B cell (primary cell): Measurements from ENCODE around the gene IL31RA. TPM values are rescaled to one million over a fixed set of nuclear protein-coding genes. Genes with fewer than 3 reads are reported as not detected.

Experiments used
- ATAC-seq: fragments of 200-7000 bp; cut with Tn5 transposase; one replicate; pipeline ENCODE4 v1.10.0; 2021; ENCODE audit warnings: low read depth, mild to moderate bottlenecking, moderate number of reproducible peaks, moderate library complexity
- CTCF ChIA-PET: fragments of 350-600 bp; sonication (Branson Sonifier 250); formaldehyde crosslinking; loops from one replicate; lab custom pipeline; 2021; ENCODE audit warnings: antibody characterized with exemption, inconsistent platforms; lab: Charles Lee
- POLR2A ChIA-PET: fragments of 350-600 bp; sonication (Branson Sonifier 250); formaldehyde crosslinking; loops from one replicate; lab custom pipeline; 2021; ENCODE audit warnings: antibody characterized with exemption; lab: Charles Lee
- DNase-seq: peaks from one replicate; pipeline ENCODE4 v3.0.0; 2013
- H2AFZ ChIP-seq: 2 replicates; pipeline ENCODE4 v1.6.1; 2012; ENCODE audit warnings: mild to moderate bottlenecking, low read depth, low read length; ENCODE audit not compliant: insufficient read depth, poor library complexity, severe bottlenecking
- H3K27ac ChIP-seq, 2 donors: 1 replicate in 1 of 2; 2 replicates in 1 of 2; pipeline ENCODE4 v1.5.1; 2012 to 2013; ENCODE audit warnings: low read length in 2 of 2, mild to moderate bottlenecking in 2 of 2, moderate library complexity in 1 of 2
- H3K27me3 ChIP-seq, 4 experiments: fragments of 200-600 bp in 1 of 4; sonication (generic) in 1 of 4; replicated peaks in 1 of 4; 1 replicate in 2 of 4; 2 replicates in 2 of 4; pipeline versions ENCODE4 v1.6.1 to v1.7.0; 2013 to 2016; ENCODE audit warnings: low read length in 3 of 4, mild to moderate bottlenecking in 2 of 4, mixed read lengths in 1 of 4, moderate library complexity in 1 of 4; ENCODE audit not compliant: insufficient read depth in 4 of 4, control insufficient read depth in 3 of 4; ENCODE audit errors: control extremely low read depth in 1 of 4
- H3K36me3 ChIP-seq, 2 experiments: replicated peaks in 1 of 2; 1 replicate in 1 of 2; 2 replicates in 1 of 2; pipeline versions ENCODE4 v1.6.1 to v1.7.1; 2013; ENCODE audit warnings: low read length in 1 of 2; ENCODE audit not compliant: insufficient read depth in 2 of 2, control insufficient read depth in 1 of 2; ENCODE audit errors: control extremely low read depth in 1 of 2, extremely low read depth in 1 of 2
- H3K4me1 ChIP-seq, 2 donors: fragments of 200-600 bp in 1 of 2; sonication (generic) in 1 of 2; 1 replicate in 1 of 2; 2 replicates in 1 of 2; pipeline versions ENCODE4 v1.5.1 to v1.6.1; 2013 to 2017; ENCODE audit warnings: low read length in 2 of 2; ENCODE audit not compliant: control insufficient read depth in 2 of 2, insufficient read depth in 2 of 2
- H3K4me2 ChIP-seq: replicated peaks from 2 replicates; pipeline ENCODE3; 2012; ENCODE audit warnings: mild to moderate bottlenecking, low read depth, low read length; ENCODE audit not compliant: poor library complexity, severe bottlenecking
- H3K4me3 ChIP-seq, 5 experiments: fragments of 200-600 bp in 1 of 5; sonication (generic) in 1 of 5; 1 replicate in 3 of 5; 2 replicates in 2 of 5; pipeline versions ENCODE4 v1.5.1 to v1.7.0; 2011 to 2016; ENCODE audit warnings: low read length in 4 of 5, mild to moderate bottlenecking in 4 of 5, low read depth in 2 of 5, control low read depth in 1 of 5, moderate library complexity in 1 of 5; ENCODE audit not compliant: insufficient read depth in 1 of 5; ENCODE audit errors: control extremely low read depth in 1 of 5, extremely low read depth in 1 of 5
- H3K79me2 ChIP-seq: fragments of 200-600 bp; sonication (generic); one replicate; pipeline ENCODE4 v1.6.0; 2016; ENCODE audit warnings: low read length; ENCODE audit not compliant: control insufficient read depth, insufficient read depth
- H3K9ac ChIP-seq: fragments of 200-600 bp; sonication (generic); 2 replicates; pipeline ENCODE4 v1.6.1; 2017; ENCODE audit warnings: mild to moderate bottlenecking, low read length, moderate library complexity
- H3K9me3 ChIP-seq, 3 donors: one replicate each; pipeline versions ENCODE4 v1.6.1 to v1.7.1; 2013; ENCODE audit warnings: low read length in 2 of 3; ENCODE audit not compliant: control insufficient read depth in 2 of 3, insufficient read depth in 1 of 3; ENCODE audit errors: control extremely low read depth in 1 of 3
- H4K20me1 ChIP-seq: 2 replicates; pipeline ENCODE4 v1.6.0; 2012; ENCODE audit warnings: mild to moderate bottlenecking, low read length; ENCODE audit not compliant: insufficient read depth, control insufficient read depth, poor library complexity, severe bottlenecking
- H3K27ac Mint-ChIP-seq: one replicate; pipeline ENCODE4 v1.8.0; 2021; ENCODE audit warnings: mixed read lengths
- H3K27me3 Mint-ChIP-seq: one replicate; pipeline ENCODE4 v1.8.0; 2021; ENCODE audit warnings: mixed read lengths
- H3K4me1 Mint-ChIP-seq: one replicate; pipeline ENCODE4 v1.8.0; 2021; ENCODE audit warnings: mixed read lengths
- H3K4me3 Mint-ChIP-seq: one replicate; pipeline ENCODE4 v1.8.0; 2021; ENCODE audit warnings: mixed read lengths
- H3K9me3 Mint-ChIP-seq: one replicate; pipeline ENCODE4 v1.8.0; 2022; ENCODE audit warnings: mixed read lengths; ENCODE audit not compliant: insufficient read depth
- EZH2 ChIP-seq: IDR thresholded peaks from 2 replicates; pipeline ENCODE4 v1.6.1; 2012; ENCODE audit warnings: borderline replicate concordance, low read depth, mild to moderate bottlenecking, moderate library complexity, low read length; ENCODE audit not compliant: insufficient read depth, poor library complexity, severe bottlenecking
- WGBS: methylation state at CpG from one replicate; pipeline ENCODE4 v1.1.5; 2013; ENCODE audit warnings: missing lambda C conversion rate; ENCODE audit not compliant: insufficient coverage; 5-methylcytosine and 5-hydroxymethylcytosine counted together
- intact Hi-C: fragments of 100-400 bp; cut with micrococcal nuclease; formaldehyde crosslinking; loops from one replicate; pipeline ENCODE4 v1.10.0; 2022
- polyA plus RNA-seq: library from polyadenylated mRNA; depleted of rRNA; stranded (reverse); fragments of >200 nt; gene quantifications from 2 replicates; pipeline ENCODE4 v1.2.3, GENCODE V29; 2012
- total RNA-seq, 2 donors: library from RNA; stranded (reverse); fragments of 120-200 nt in 1 of 2; gene quantifications; 1 replicate in 1 of 2; 2 replicates in 1 of 2; pipeline versions ENCODE4 v1.2.3 to v1.2.4, GENCODE V29; 2013 to 2022
- TF ChIP-seq, protein P1 (sequence below): fragments of 200-600 bp; IDR thresholded peaks from one replicate; pipeline ENCODE4 v1.8.0; 2022; ENCODE audit warnings: antibody characterized with exemption, mild to moderate bottlenecking

The IL31RA gene
- total and polyA plus RNA-seq, 2 donors (not counting 1 experiment from before 2014, with no cell fraction given) = not detected

DNA sequence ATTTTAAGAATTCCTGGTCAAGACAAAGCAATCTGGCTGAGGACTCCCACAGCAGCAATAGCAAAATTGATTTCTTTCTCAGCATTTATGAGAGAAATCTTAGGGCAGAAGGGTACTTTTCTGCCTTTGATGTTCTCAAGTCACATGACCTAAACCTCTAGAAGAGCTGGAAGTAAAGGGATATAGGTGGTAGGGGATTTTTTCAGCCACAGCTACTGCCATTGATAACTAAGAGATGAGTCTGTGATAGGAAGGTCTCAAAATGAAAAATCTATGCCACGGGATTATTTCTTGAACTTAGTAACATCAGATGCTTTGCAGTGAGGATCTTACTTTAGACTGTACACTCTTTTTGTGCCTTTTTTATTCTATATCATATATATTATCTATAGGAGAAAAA is 108.1 kb downstream of the IL31RA start:
- no peak overlapping the region for H3K4me3 ChIP-seq
- no peaks in the 10 kb centered on the region for H4K20me1 ChIP-seq
- H3K4me1 Mint-ChIP-seq = no peaks in the 10 kb centered on the region
- H3K36me3 ChIP-seq = peaks cover 11 to 12% of the 10 kb centered on the region in 2 experiments
- no peaks in the 10 kb centered on the region for H3K4me1 ChIP-seq
- no peaks in the 10 kb centered on the region for H3K79me2 ChIP-seq
- ATAC-seq = no peak
- H3K9me3 ChIP-seq = no peaks in the 10 kb centered on the region
- H3K27me3 ChIP-seq = no peaks in the 10 kb centered on the region
- DNase-seq = no peak
- intact Hi-C loops = no loop called here
- WGBS = no CpG with 5 or more reads among the region's 1 CpG
- H3K4me3 Mint-ChIP-seq = no peak overlapping the region
- CTCF ChIA-PET = no interaction called here
- POLR2A ChIA-PET = no interaction called here
- H3K27me3 Mint-ChIP-seq = no peaks in the 10 kb centered on the region
- no peak overlapping the region for H3K27ac Mint-ChIP-seq
- no peak overlapping the region for H3K27ac ChIP-seq
- H3K4me2 ChIP-seq = no peak overlapping the region
- H2AFZ ChIP-seq = no peak overlapping the region
- TF ChIP-seq, protein P1, sequence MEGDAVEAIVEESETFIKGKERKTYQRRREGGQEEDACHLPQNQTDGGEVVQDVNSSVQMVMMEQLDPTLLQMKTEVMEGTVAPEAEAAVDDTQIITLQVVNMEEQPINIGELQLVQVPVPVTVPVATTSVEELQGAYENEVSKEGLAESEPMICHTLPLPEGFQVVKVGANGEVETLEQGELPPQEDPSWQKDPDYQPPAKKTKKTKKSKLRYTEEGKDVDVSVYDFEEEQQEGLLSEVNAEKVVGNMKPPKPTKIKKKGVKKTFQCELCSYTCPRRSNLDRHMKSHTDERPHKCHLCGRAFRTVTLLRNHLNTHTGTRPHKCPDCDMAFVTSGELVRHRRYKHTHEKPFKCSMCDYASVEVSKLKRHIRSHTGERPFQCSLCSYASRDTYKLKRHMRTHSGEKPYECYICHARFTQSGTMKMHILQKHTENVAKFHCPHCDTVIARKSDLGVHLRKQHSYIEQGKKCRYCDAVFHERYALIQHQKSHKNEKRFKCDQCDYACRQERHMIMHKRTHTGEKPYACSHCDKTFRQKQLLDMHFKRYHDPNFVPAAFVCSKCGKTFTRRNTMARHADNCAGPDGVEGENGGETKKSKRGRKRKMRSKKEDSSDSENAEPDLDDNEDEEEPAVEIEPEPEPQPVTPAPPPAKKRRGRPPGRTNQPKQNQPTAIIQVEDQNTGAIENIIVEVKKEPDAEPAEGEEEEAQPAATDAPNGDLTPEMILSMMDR = no peak
- no peak for TF ChIP-seq EZH2
- H3K9ac ChIP-seq = no peak overlapping the region
- H3K9me3 Mint-ChIP-seq = no peaks in the 10 kb centered on the region

- Histone ChIP-seq H3K79me2 (no peaks in the 10 kb centered on the region), H3K36me3 (peaks cover 8 to 10% of the 10 kb centered on the region in 2 experiments)
Measured at GRCh38 chr5:55960779-55961178, 109.6 kb downstream of the IL31RA start.

More at GRCh38 chr5:55960779-55961178, 109.6 kb downstream of the IL31RA start:
- DNase-seq (no peak), ATAC-seq (no peak)
- H3K4me3 ChIP-seq = no peak overlapping the region
- H3K4me1 ChIP-seq = no peaks in the 10 kb centered on the region
- TF ChIP-seq, protein P1 = no peak
- TF ChIP-seq EZH2 = no peak
- H3K27ac ChIP-seq = no peak overlapping the region
- H3K27me3 Mint-ChIP-seq = no peaks in the 10 kb centered on the region
- no peak overlapping the region for H2AFZ ChIP-seq
- no peak overlapping the region for H3K27ac Mint-ChIP-seq
- POLR2A ChIA-PET = no interaction called here
- no peak overlapping the region for H3K9ac ChIP-seq
- CTCF ChIA-PET = no interaction called here
- over 99% methylated on average over 6 of the region's 7 CpGs for WGBS
- intact Hi-C loops = no loop called here
- no peaks in the 10 kb centered on the region for H3K27me3 ChIP-seq
- H3K4me2 ChIP-seq = no peak overlapping the region
- H3K9me3 ChIP-seq = no peaks in the 10 kb centered on the region
- H3K4me1 Mint-ChIP-seq = no peaks in the 10 kb centered on the region
- no peaks in the 10 kb centered on the region for H3K9me3 Mint-ChIP-seq
- H3K4me3 Mint-ChIP-seq = no peak overlapping the region
- H4K20me1 ChIP-seq = no peaks in the 10 kb centered on the region
